Measurements from ENCODE around the gene CEP131.

DNA sequence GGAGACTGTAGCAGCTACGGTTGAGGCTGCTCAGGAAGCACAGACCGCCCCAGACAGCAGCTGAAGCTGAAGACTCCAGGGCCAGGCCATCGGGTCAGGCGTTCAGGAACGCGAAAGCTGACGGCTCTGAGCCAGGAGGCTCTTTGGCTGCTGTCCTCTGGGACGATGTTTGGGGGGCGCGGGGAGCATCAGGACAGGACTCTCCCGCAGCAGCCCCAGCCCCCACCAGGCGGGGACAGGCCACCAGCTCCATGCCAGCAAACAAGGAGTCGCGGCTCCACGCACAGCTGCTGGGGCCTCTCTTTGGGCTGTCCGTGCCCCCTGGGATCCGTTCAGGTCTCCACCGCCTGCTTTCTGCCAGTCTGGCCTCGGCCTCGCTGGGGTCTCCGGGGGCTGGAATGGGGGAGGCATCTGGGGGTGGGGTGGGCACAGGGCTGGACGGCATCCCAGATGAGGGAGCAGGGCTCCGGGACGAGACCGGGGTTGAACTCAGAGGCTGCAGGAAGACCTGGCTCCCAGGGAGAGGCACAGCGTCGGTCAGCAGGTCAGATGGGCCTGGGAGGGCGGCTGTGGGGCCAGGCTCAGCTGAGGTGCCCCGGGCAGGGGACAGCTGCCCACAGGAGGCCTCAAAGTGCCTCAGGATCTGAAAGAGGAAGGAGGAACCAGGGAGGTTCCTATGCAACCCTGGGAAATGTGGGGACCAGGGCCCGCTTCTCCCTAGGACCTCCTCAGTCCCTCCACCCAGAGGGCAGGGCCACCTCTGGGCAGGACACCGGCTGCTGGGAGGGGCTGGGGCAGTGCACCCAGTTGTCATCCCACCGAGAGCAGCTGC lies 6.3 kb upstream of the CEP131 start:
- no peak for TF ChIP-seq EP300 (IDR thresholded peaks at IDR 0.05)
- TF ChIP-seq, protein P1, sequence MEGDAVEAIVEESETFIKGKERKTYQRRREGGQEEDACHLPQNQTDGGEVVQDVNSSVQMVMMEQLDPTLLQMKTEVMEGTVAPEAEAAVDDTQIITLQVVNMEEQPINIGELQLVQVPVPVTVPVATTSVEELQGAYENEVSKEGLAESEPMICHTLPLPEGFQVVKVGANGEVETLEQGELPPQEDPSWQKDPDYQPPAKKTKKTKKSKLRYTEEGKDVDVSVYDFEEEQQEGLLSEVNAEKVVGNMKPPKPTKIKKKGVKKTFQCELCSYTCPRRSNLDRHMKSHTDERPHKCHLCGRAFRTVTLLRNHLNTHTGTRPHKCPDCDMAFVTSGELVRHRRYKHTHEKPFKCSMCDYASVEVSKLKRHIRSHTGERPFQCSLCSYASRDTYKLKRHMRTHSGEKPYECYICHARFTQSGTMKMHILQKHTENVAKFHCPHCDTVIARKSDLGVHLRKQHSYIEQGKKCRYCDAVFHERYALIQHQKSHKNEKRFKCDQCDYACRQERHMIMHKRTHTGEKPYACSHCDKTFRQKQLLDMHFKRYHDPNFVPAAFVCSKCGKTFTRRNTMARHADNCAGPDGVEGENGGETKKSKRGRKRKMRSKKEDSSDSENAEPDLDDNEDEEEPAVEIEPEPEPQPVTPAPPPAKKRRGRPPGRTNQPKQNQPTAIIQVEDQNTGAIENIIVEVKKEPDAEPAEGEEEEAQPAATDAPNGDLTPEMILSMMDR (IDR thresholded peaks at IDR 0.05), result no peak

All from tibial nerve (tissue), 4 donors.